Fibroblast of villous mesenchyme (primary cell): Measurements from ENCODE around the gene ELAVL4. TPM values are rescaled to one million over a fixed set of nuclear protein-coding genes. Genes with fewer than 3 reads are reported as not detected.

Source experiments
- DNase-seq: peaks from one replicate; pipeline ENCODE4 v3.0.0-alpha.2; 2010; ENCODE audit warnings: low read depth
- H3K4me3 ChIP-seq: 2 replicates; pipeline ENCODE4 v1.5.1; 2011; ENCODE audit warnings: low read depth, mild to moderate bottlenecking, low read length
- CTCF ChIP-seq: IDR thresholded peaks from 2 replicates; pipeline ENCODE4 v1.5.1; 2012; ENCODE audit warnings: low read depth, mild to moderate bottlenecking, low read length; ENCODE audit not compliant: insufficient read depth
- total RNA-seq: library from RNA; depleted of rRNA; stranded (reverse); fragments of >200 nt; gene quantifications from 2 replicates; pipeline ENCODE4 v1.2.3, GENCODE V29; 2012

ELAVL4 gene
- total RNA-seq, 1 donor: not detected

- TF ChIP-seq CTCF: no peak
- H3K4me3 ChIP-seq: no peak overlapping the region
- DNase-seq: no peak
Observed at GRCh38 chr1:50189369-50189768, 80.6 kb downstream of the ELAVL4 start.

- no peak for TF ChIP-seq CTCF
- DNase-seq: no peak
- H3K4me3 ChIP-seq: no peak overlapping the region
Observed at GRCh38 chr1:50193002-50193401, 84.3 kb downstream of the ELAVL4 start.

GRCh38 chr1:50195205-50195604 is 86.5 kb downstream of the ELAVL4 start:
- no peak overlapping the region for H3K4me3 ChIP-seq
- DNase-seq: no peak
- TF ChIP-seq CTCF: no peak

GRCh38 chr1:50196081-50196480 is 87.4 kb downstream of the ELAVL4 start:
- no peak for TF ChIP-seq CTCF
- no peak for DNase-seq
- H3K4me3 ChIP-seq: no peak overlapping the region

GRCh38 chr1:50197216-50197615 is 88.5 kb downstream of the ELAVL4 start:
- TF ChIP-seq CTCF: no peak
- H3K4me3 ChIP-seq: no peak overlapping the region
- no peak for DNase-seq

- DNase-seq: no peak
- H3K4me3 ChIP-seq: no peak overlapping the region
- no peak for TF ChIP-seq CTCF
Observed at GRCh38 chr1:50208315-50208714, 99.6 kb downstream of the ELAVL4 start.

GRCh38 chr1:50208756-50209155 is 100.0 kb downstream of the ELAVL4 start:
- no peak for TF ChIP-seq CTCF
- no peak overlapping the region for H3K4me3 ChIP-seq
- DNase-seq: no peak
